GM21825 (cell line): ENCODE results near the gene LTBP3.
"Not testable (repeated sequence)": the region's sequence is repeated elsewhere in the genome, so short reads cannot be mapped to it uniquely, and the experiment has no call there.

Experiments used
- ATAC-seq: cut with Tn5 transposase; IDR thresholded peaks from one replicate; pipeline ENCODE4 v1.9.1; 2021; ENCODE audit warnings: mild to moderate bottlenecking, moderate library complexity; ENCODE audit not compliant: unreplicated experiment

Gene LTBP3

GRCh38 chr11:65518941-65519549, 39.1 kb downstream of the LTBP3 start:
- not testable (repeated sequence) for ATAC-seq

GRCh38 chr11:65516135-65516968, 41.8 kb downstream of the LTBP3 start:
- ATAC-seq, result no peak

DNA sequence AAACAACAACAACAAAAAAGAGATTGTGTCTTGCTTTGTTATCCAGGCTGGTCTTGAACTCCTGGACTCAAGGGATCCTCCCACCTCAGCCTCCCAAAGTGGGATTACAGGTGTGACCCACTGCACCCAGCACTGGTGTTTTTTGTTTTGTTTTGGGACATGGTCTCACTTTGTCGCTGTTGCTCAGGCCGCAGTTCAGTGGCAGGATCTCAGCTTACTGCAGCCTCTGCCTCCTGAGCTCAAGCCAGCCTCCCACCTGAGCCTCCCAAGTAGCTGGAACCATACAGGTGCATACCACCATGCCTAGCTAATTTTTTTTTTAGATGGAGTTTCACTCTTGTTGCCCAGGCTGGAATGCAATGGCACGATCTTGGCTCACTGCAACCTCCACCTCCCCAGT, 45.8 kb downstream of the LTBP3 start:
- not testable (repeated sequence) for ATAC-seq

- peak; percentile 33 for ATAC-seq
Observed at GRCh38 chr11:65506772-65507505, 51.2 kb downstream of the LTBP3 start.

GRCh38 chr11:65506290-65506771, 51.8 kb downstream of the LTBP3 start:
- ATAC-seq, result peak; percentile 7

DNA sequence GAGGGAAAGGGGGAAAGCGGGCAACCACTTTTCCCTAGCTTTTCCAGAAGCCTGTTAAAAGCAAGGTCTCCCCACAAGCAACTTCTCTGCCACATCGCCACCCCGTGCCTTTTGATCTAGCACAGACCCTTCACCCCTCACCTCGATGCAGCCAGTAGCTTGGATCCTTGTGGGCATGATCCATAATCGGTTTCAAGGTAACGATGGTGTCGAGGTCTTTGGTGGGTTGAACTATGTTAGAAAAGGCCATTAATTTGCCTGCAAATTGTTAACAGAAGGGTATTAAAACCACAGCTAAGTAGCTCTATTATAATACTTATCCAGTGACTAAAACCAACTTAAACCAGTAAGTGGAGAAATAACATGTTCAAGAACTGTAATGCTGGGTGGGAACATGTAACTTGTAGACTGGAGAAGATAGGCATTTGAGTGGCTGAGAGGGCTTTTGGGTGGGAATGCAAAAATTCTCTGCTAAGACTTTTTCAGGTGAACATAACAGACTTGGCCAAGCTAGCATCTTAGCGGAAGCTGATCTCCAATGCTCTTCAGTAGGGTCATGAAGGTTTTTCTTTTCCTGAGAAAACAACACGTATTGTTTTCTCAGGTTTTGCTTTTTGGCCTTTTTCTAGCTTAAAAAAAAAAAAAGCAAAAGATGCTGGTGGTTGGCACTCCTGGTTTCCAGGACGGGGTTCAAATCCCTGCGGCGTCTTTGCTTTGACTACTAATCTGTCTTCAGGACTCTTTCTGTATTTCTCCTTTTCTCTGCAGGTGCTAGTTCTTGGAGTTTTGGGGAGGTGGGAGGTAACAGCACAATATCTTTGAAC, 52.5 kb downstream of the LTBP3 start:
- no peak for ATAC-seq

DNA sequence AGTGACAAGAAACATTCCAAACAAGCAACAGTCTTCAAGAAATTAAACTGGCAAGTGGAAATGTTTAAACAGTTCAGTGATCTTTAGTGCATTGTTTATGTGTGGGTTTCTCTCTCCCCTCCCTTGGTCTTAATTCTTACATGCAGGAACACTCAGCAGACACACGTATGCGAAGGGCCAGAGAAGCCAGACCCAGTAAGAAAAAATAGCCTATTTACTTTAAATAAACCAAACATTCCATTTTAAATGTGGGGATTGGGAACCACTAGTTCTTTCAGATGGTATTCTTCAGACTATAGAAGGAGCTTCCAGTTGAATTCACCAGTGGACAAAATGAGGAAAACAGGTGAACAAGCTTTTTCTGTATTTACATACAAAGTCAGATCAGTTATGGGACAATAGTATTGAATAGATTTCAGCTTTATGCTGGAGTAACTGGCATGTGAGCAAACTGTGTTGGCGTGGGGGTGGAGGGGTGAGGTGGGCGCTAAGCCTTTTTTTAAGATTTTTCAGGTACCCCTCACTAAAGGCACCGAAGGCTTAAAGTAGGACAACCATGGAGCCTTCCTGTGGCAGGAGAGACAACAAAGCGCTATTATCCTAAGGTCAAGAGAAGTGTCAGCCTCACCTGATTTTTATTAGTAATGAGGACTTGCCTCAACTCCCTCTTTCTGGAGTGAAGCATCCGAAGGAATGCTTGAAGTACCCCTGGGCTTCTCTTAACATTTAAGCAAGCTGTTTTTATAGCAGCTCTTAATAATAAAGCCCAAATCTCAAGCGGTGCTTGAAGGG, 53.3 kb downstream of the LTBP3 start:
- ATAC-seq, result no peak

DNA sequence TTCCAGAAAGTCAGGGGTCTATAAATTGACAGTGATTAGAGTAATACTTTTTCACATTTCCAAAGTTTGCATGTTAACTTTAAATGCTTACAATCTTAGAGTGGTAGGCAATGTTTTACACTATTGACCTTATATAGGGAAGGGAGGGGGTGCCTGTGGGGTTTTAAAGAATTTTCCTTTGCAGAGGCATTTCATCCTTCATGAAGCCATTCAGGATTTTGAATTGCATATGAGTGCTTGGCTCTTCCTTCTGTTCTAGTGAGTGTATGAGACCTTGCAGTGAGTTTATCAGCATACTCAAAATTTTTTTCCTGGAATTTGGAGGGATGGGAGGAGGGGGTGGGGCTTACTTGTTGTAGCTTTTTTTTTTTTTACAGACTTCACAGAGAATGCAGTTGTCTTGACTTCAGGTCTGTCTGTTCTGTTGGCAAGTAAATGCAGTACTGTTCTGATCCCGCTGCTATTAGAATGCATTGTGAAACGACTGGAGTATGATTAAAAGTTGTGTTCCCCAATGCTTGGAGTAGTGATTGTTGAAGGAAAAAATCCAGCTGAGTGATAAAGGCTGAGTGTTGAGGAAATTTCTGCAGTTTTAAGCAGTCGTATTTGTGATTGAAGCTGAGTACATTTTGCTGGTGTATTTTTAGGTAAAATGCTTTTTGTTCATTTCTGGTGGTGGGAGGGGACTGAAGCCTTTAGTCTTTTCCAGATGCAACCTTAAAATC, 54.0 kb downstream of the LTBP3 start:
- ATAC-seq, result no peak

DNA sequence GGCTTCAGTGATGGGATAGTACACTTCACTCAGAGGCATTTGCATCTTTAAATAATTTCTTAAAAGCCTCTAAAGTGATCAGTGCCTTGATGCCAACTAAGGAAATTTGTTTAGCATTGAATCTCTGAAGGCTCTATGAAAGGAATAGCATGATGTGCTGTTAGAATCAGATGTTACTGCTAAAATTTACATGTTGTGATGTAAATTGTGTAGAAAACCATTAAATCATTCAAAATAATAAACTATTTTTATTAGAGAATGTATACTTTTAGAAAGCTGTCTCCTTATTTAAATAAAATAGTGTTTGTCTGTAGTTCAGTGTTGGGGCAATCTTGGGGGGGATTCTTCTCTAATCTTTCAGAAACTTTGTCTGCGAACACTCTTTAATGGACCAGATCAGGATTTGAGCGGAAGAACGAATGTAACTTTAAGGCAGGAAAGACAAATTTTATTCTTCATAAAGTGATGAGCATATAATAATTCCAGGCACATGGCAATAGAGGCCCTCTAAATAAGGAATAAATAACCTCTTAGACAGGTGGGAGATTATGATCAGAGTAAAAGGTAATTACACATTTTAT, 54.7 kb downstream of the LTBP3 start:
- no peak for ATAC-seq

- ATAC-seq, result no peak
Observed at GRCh38 chr11:65502555-65503367, 55.4 kb downstream of the LTBP3 start.

GRCh38 chr11:65502274-65502554, 55.9 kb downstream of the LTBP3 start:
- ATAC-seq, result no peak

- ATAC-seq, result no peak
Observed at GRCh38 chr11:65501472-65502273, 56.5 kb downstream of the LTBP3 start.

GRCh38 chr11:65501186-65501471, 57.0 kb downstream of the LTBP3 start:
- ATAC-seq, result no peak

DNA sequence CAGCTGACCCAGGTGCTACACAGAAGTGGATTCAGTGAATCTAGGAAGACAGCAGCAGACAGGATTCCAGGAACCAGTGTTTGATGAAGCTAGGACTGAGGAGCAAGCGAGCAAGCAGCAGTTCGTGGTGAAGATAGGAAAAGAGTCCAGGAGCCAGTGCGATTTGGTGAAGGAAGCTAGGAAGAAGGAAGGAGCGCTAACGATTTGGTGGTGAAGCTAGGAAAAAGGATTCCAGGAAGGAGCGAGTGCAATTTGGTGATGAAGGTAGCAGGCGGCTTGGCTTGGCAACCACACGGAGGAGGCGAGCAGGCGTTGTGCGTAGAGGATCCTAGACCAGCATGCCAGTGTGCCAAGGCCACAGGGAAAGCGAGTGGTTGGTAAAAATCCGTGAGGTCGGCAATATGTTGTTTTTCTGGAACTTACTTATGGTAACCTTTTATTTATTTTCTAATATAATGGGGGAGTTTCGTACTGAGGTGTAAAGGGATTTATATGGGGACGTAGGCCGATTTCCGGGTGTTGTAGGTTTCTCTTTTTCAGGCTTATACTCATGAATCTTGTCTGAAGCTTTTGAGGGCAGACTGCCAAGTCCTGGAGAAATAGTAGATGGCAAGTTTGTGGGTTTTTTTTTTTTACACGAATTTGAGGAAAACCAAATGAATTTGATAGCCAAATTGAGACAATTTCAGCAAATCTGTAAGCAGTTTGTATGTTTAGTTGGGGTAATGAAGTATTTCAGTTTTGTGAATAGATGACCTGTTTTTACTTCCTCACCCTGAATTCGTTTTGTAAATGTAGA, 57.6 kb downstream of the LTBP3 start:
- ATAC-seq, result no peak

DNA sequence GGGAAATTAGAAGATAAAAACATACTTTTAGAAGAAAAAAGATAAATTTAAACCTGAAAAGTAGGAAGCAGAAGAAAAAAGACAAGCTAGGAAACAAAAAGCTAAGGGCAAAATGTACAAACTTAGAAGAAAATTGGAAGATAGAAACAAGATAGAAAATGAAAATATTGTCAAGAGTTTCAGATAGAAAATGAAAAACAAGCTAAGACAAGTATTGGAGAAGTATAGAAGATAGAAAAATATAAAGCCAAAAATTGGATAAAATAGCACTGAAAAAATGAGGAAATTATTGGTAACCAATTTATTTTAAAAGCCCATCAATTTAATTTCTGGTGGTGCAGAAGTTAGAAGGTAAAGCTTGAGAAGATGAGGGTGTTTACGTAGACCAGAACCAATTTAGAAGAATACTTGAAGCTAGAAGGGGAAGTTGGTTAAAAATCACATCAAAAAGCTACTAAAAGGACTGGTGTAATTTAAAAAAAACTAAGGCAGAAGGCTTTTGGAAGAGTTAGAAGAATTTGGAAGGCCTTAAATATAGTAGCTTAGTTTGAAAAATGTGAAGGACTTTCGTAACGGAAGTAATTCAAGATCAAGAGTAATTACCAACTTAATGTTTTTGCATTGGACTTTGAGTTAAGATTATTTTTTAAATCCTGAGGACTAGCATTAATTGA, 58.3 kb downstream of the LTBP3 start:
- ATAC-seq, result no peak

DNA sequence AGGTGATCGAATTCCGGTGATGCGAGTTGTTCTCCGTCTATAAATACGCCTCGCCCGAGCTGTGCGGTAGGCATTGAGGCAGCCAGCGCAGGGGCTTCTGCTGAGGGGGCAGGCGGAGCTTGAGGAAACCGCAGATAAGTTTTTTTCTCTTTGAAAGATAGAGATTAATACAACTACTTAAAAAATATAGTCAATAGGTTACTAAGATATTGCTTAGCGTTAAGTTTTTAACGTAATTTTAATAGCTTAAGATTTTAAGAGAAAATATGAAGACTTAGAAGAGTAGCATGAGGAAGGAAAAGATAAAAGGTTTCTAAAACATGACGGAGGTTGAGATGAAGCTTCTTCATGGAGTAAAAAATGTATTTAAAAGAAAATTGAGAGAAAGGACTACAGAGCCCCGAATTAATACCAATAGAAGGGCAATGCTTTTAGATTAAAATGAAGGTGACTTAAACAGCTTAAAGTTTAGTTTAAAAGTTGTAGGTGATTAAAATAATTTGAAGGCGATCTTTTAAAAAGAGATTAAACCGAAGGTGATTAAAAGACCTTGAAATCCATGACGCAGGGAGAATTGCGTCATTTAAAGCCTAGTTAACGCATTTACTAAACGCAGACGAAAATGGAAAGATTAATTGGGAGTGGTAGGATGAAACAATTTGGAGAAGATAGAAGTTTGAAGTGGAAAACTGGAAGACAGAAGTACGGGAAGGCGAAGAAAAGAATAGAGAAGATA, 59.0 kb downstream of the LTBP3 start, which contains the start of gene MALAT1:
Gene MALAT1 (plus strand): TSS at position 69 of the 736 bp plus-strand sequence.
- peak; percentile 28 for ATAC-seq
